CD14-positive monocyte (primary cell): ENCODE data around the gene ADAMTSL3. TPM values are rescaled to one million over a fixed set of nuclear protein-coding genes. Genes with fewer than 3 reads are reported as not detected.

ENCODE experiments used
- DNase-seq, 3 donors: peaks; one replicate each; pipeline ENCODE4 v3.0.0-alpha.2; 2011 to 2022
- H2AFZ ChIP-seq: 2 replicates; pipeline ENCODE4 v1.6.0; 2012; ENCODE audit warnings: mild to moderate bottlenecking, low read depth, low read length, inconsistent platforms; ENCODE audit not compliant: insufficient read depth, poor library complexity, severe bottlenecking
- H3K27ac ChIP-seq, 2 donors: 1 replicate in 1 of 2; 2 replicates in 1 of 2; pipeline ENCODE4 v1.5.1; 2012 to 2013; ENCODE audit warnings: low read length in 2 of 2, control low read depth in 1 of 2, inconsistent platforms in 1 of 2, low read depth in 1 of 2, mild to moderate bottlenecking in 1 of 2
- H3K27me3 ChIP-seq, 2 donors: one replicate each; pipeline versions ENCODE4 v1.6.0 to v1.6.1; 2011 to 2013; ENCODE audit warnings: low read length in 2 of 2; ENCODE audit not compliant: control insufficient read depth in 2 of 2, insufficient read depth in 2 of 2
- H3K36me3 ChIP-seq, 2 donors: replicated peaks in 1 of 2; 1 replicate in 1 of 2; 2 replicates in 1 of 2; pipeline versions ENCODE4 v1.5.1 to v1.6.1; 2012 to 2013; ENCODE audit warnings: low read length in 2 of 2, control low read depth in 1 of 2, inconsistent platforms in 1 of 2, mild to moderate bottlenecking in 1 of 2; ENCODE audit not compliant: insufficient read depth in 2 of 2, control insufficient read depth in 1 of 2
- H3K4me1 ChIP-seq, 2 donors: 1 replicate in 1 of 2; 2 replicates in 1 of 2; pipeline versions ENCODE4 v1.5.1 to v1.6.1; 2012 to 2013; ENCODE audit warnings: low read length in 2 of 2, control low read depth in 1 of 2, inconsistent platforms in 1 of 2, mild to moderate bottlenecking in 1 of 2, moderate library complexity in 1 of 2; ENCODE audit not compliant: insufficient read depth in 2 of 2, control insufficient read depth in 1 of 2
- H3K4me2 ChIP-seq: replicated peaks from 2 replicates; pipeline ENCODE3; 2012; ENCODE audit warnings: low read length, moderate library complexity, mild to moderate bottlenecking; ENCODE audit not compliant: poor library complexity, severe bottlenecking; ENCODE audit errors: extremely low read depth
- H3K4me3 ChIP-seq, 3 experiments: fragments of 200-600 bp in 1 of 3; sonication (generic) in 1 of 3; replicated peaks in 1 of 3; 1 replicate in 2 of 3; 2 replicates in 1 of 3; pipeline ENCODE4 v1.5.1; 2011 to 2013; ENCODE audit warnings: low read length in 3 of 3, mild to moderate bottlenecking in 3 of 3, control low read depth in 2 of 3, low read depth in 2 of 3, inconsistent platforms in 1 of 3, moderate library complexity in 1 of 3
- H3K79me2 ChIP-seq: 2 replicates; pipeline ENCODE4 v1.6.0; 2012; ENCODE audit warnings: mild to moderate bottlenecking, control low read depth, inconsistent platforms, low read length, moderate library complexity; ENCODE audit not compliant: insufficient read depth
- H3K9ac ChIP-seq: 2 replicates; pipeline ENCODE4 v1.6.0; 2017; ENCODE audit warnings: low read length, mild to moderate bottlenecking; ENCODE audit not compliant: insufficient read depth, poor library complexity, severe bottlenecking
- H3K9me3 ChIP-seq, 2 donors: replicated peaks in 1 of 2; 1 replicate in 1 of 2; 2 replicates in 1 of 2; pipeline versions ENCODE4 v1.5.1 to v1.6.1; 2012 to 2013; ENCODE audit warnings: low read length in 2 of 2, control low read depth in 1 of 2; ENCODE audit not compliant: control insufficient read depth in 1 of 2, insufficient read depth in 1 of 2
- H4K20me1 ChIP-seq: 2 replicates; pipeline ENCODE4 v1.6.0; 2012; ENCODE audit warnings: mild to moderate bottlenecking, low read length, control low read depth, moderate library complexity; ENCODE audit not compliant: insufficient read depth
- H3K27ac Mint-ChIP-seq, 7 donors: one replicate each; pipeline ENCODE4 v1.8.0; 2020; ENCODE audit warnings: mild to moderate bottlenecking in 7 of 7, mixed read lengths in 7 of 7, moderate library complexity in 6 of 7, inconsistent platforms in 2 of 7
- H3K27me3 Mint-ChIP-seq, 3 donors: one replicate each; pipeline ENCODE4 v1.8.0; 2021 to 2022; ENCODE audit warnings: low read depth in 3 of 3, mild to moderate bottlenecking in 3 of 3, mixed read lengths in 3 of 3, moderate library complexity in 3 of 3, inconsistent platforms in 1 of 3
- H3K36me3 Mint-ChIP-seq, 2 donors: one replicate each; pipeline ENCODE4 v1.8.0; 2020; ENCODE audit warnings: mixed read lengths in 2 of 2, inconsistent platforms in 1 of 2, mild to moderate bottlenecking in 1 of 2
- H3K4me1 Mint-ChIP-seq: one replicate; pipeline ENCODE4 v1.8.0; 2020; ENCODE audit warnings: mild to moderate bottlenecking, mixed read lengths
- H3K4me3 Mint-ChIP-seq, 2 donors: one replicate each; pipeline ENCODE4 v1.8.0; 2020; ENCODE audit warnings: mild to moderate bottlenecking in 2 of 2, mixed read lengths in 2 of 2, moderate library complexity in 1 of 2
- H3K9me3 Mint-ChIP-seq, 7 donors: one replicate each; pipeline ENCODE4 v1.8.0; 2020 to 2022; ENCODE audit warnings: mixed read lengths in 7 of 7, mild to moderate bottlenecking in 6 of 7, moderate library complexity in 6 of 7, inconsistent platforms in 2 of 7
- CTCF ChIP-seq: fragments of 200-600 bp; IDR thresholded peaks from one replicate; pipeline ENCODE4 v1.8.0; 2022; ENCODE audit warnings: antibody characterized with exemption, mild to moderate bottlenecking
- WGBS: methylation state at CpG from one replicate; pipeline ENCODE4 v1.1.5; 2013; ENCODE audit warnings: missing lambda C conversion rate; ENCODE audit not compliant: insufficient coverage; 5-methylcytosine and 5-hydroxymethylcytosine counted together
- intact Hi-C, 2 donors: fragments of 100-400 bp; cut with micrococcal nuclease; formaldehyde crosslinking; loops; one replicate each; pipeline versions ENCODE4 v1.15.0 to v1.15.1; 2023
- polyA plus RNA-seq, 3 donors: library from polyadenylated mRNA; depleted of rRNA in 1 of 3; unstranded in 2 of 3; stranded (reverse) in 1 of 3; fragments of 300-500 nt in 2 of 3; fragments of >200 nt in 1 of 3; fragmentation: Illumina TruSeq in 2 of 3; gene quantifications; 1 replicate in 2 of 3; 2 replicates in 1 of 3; pipeline ENCODE4 v1.2.3, GENCODE V29; 2012 to 2021

ADAMTSL3 gene
- polyA plus RNA-seq, 3 donors, result not detected

GRCh38 chr15:83612898-83613635 is 40.9 kb upstream of the ADAMTSL3 start:
- no peaks in the 10 kb centered on the region for H3K9me3 ChIP-seq
- H3K27me3 ChIP-seq, result no peaks in the 10 kb centered on the region
- H3K4me1 ChIP-seq, result no peaks in the 10 kb centered on the region
- no peak for TF ChIP-seq CTCF
- H3K4me3 Mint-ChIP-seq, result no peak overlapping the region
- no peak for DNase-seq
- H3K4me3 ChIP-seq, result no peak overlapping the region
- intact Hi-C loops, result no loop called here
- no peaks in the 10 kb centered on the region for H3K4me1 Mint-ChIP-seq
- H3K4me2 ChIP-seq, result no peak overlapping the region
- H4K20me1 ChIP-seq, result no peaks in the 10 kb centered on the region
- H3K27ac Mint-ChIP-seq, result no peak overlapping the region
- no peaks in the 10 kb centered on the region for H3K79me2 ChIP-seq
- H3K36me3 Mint-ChIP-seq, result no peaks in the 10 kb centered on the region
- peaks cover 0 to 6% (median 2%) of the 10 kb centered on the region in 3 donors for H3K27me3 Mint-ChIP-seq
- no peak overlapping the region for H3K9ac ChIP-seq
- 100% methylated on average over 2 of the region's 2 CpGs for WGBS
- no peak overlapping the region for H3K27ac ChIP-seq
- H3K36me3 ChIP-seq, result no peaks in the 10 kb centered on the region
- peaks cover 0 to 9% (median 3%) of the 10 kb centered on the region in 7 donors for H3K9me3 Mint-ChIP-seq
- H2AFZ ChIP-seq, result no peak overlapping the region

- H2AFZ ChIP-seq, result no peak overlapping the region
- peaks cover 0 to 9% (median 3%) of the 10 kb centered on the region in 7 donors for H3K9me3 Mint-ChIP-seq
- WGBS, result 80% methylated on average over 1 of the region's 2 CpGs
- no peak for DNase-seq
- H3K9me3 ChIP-seq, result no peaks in the 10 kb centered on the region
- H3K27me3 ChIP-seq, result no peaks in the 10 kb centered on the region
- H3K36me3 ChIP-seq, result no peaks in the 10 kb centered on the region
- no peaks in the 10 kb centered on the region for H3K4me1 ChIP-seq
- intact Hi-C loops, result no loop called here
- no peaks in the 10 kb centered on the region for H3K79me2 ChIP-seq
- H3K4me3 ChIP-seq, result no peak overlapping the region
- no peak overlapping the region for H3K4me2 ChIP-seq
- no peak for TF ChIP-seq CTCF
- H4K20me1 ChIP-seq, result no peaks in the 10 kb centered on the region
- H3K36me3 Mint-ChIP-seq, result no peaks in the 10 kb centered on the region
- no peak overlapping the region for H3K9ac ChIP-seq
- H3K4me3 Mint-ChIP-seq, result no peak overlapping the region
- H3K27ac Mint-ChIP-seq, result no peak overlapping the region
- H3K4me1 Mint-ChIP-seq, result no peaks in the 10 kb centered on the region
- peaks cover 0 to 6% (median 2%) of the 10 kb centered on the region in 3 donors for H3K27me3 Mint-ChIP-seq
- no peak overlapping the region for H3K27ac ChIP-seq
These were observed 40.2 kb upstream of the ADAMTSL3 start for GRCh38 chr15:83613714-83614113.
